Testis (tissue), 3 donors: ENCODE measurements around the gene FCER1G. TPM values are rescaled to one million over a fixed set of nuclear protein-coding genes. Genes with fewer than 3 reads are reported as not detected.

Experiments used
- DNase-seq: peaks from one replicate; pipeline ENCODE4 v3.0.0-alpha.2; 2019
- H3K27ac ChIP-seq, 2 donors: fragments of 200-600 bp; sonication (generic); one replicate each; pipeline ENCODE4 v1.5.1; 2019
- H3K27me3 ChIP-seq: fragments of 200-600 bp; sonication (generic); one replicate; pipeline ENCODE4 v1.5.1; 2019
- H3K36me3 ChIP-seq: fragments of 200-600 bp; sonication (generic); one replicate; pipeline ENCODE4 v1.5.1; 2017; ENCODE audit warnings: low read depth; ENCODE audit errors: missing control alignments
- H3K4me1 ChIP-seq: fragments of 200-600 bp; sonication (generic); one replicate; pipeline ENCODE4 v1.5.1; 2019
- H3K4me3 ChIP-seq, 2 donors: fragments of 200-600 bp; sonication (generic); one replicate each; pipeline ENCODE4 v1.5.1; 2017 to 2019
- H3K9me3 ChIP-seq: fragments of 200-600 bp; sonication (generic); one replicate; pipeline ENCODE4 v1.5.1; 2017
- CTCF ChIP-seq, 3 experiments: fragments of 450-650 bp in 2 of 3; fragments of 200-600 bp in 1 of 3; sonication (generic) in 1 of 3; IDR thresholded peaks; one replicate each; pipeline ENCODE4 v1.5.1; 2016 to 2019; ENCODE audit warnings: antibody characterized with exemption in 3 of 3, mild to moderate bottlenecking in 2 of 3, moderate library complexity in 1 of 3
- POLR2A ChIP-seq: fragments of 450-650 bp; IDR thresholded peaks from one replicate; pipeline ENCODE4 v1.6.1; 2017; ENCODE audit warnings: antibody characterized with exemption, mild to moderate bottlenecking, moderate library complexity
- WGBS, 2 donors: methylation state at CpG; one replicate each; pipeline ENCODE4 v1.1.5; 2018; 5-methylcytosine and 5-hydroxymethylcytosine counted together
- intact Hi-C: fragments of 100-400 bp; cut with DNase I; formaldehyde crosslinking; loops from one replicate; pipeline ENCODE4 v1.15.1; 2023; ENCODE audit warnings: low total_unique reads
- polyA plus RNA-seq: library from polyadenylated mRNA; stranded (reverse); fragments of 350-450 nt; fragmentation: Illumina TruSeq; extraction: RNeasy Lipid Tissue Mini Kit (QIAGEN cat#74804); gene quantifications from one replicate; pipeline ENCODE4 v1.2.3, GENCODE V29; 2014; ENCODE audit warnings: low read depth, low replicate concordance; ENCODE audit not compliant: insufficient read depth
- total RNA-seq, 2 donors: library from RNA; depleted of rRNA; stranded (reverse); fragments of >200 nt; gene quantifications; one replicate each; pipeline ENCODE4 v1.2.3, GENCODE V29; 2016

Gene FCER1G
- total and polyA plus RNA-seq, 3 donors from 2014 or later, result 2.1 to 60.9 (median 13.3) TPM

- H3K4me1 ChIP-seq, result peaks cover 63% of the 10 kb centered on the region
- H3K4me3 ChIP-seq, result peak overlapping the region; percentile 72 to 84
- intact Hi-C loops, result no loop called here
- no peaks in the 10 kb centered on the region for H3K9me3 ChIP-seq
- no peaks in the 10 kb centered on the region for H3K27me3 ChIP-seq
- TF ChIP-seq POLR2A, result no peak
- no peak for TF ChIP-seq CTCF (IDR thresholded peaks at IDR 0.05)
- no peaks in the 10 kb centered on the region for H3K36me3 ChIP-seq
- peak; percentile 74 for DNase-seq
- WGBS, 2 donors, result 3 to 10% methylated on average over 12 to 13 of the region's 13 CpGs
- H3K27ac ChIP-seq, result peak overlapping the region; percentile 99 to 100
Measured at GRCh38 chr1:161200992-161201835, 13.9 kb upstream of the FCER1G start.

- DNase-seq, result peak; percentile 100
- peaks cover 55% of the 10 kb centered on the region for H3K4me1 ChIP-seq
- 0 to 1% methylated on average over 23 to 52 of the region's 53 CpGs for WGBS, 2 donors
- TF ChIP-seq CTCF (IDR thresholded peaks at IDR 0.05) (peak in 1 of 3 experiments; percentile 14), POLR2A (no peak)
- H3K36me3 ChIP-seq, result no peaks in the 10 kb centered on the region
- H3K4me3 ChIP-seq, result peak within 1 kb of the TSS; percentile 72 to 84
- intact Hi-C loops, result no loop called here
- no peaks in the 10 kb centered on the region for H3K27me3 ChIP-seq
- peak within 1 kb of the TSS; percentile 99 to 100 for H3K27ac ChIP-seq
- H3K9me3 ChIP-seq, result no peaks in the 10 kb centered on the region
Measured at GRCh38 chr1:161201836-161202712, 13.0 kb upstream of the FCER1G start, which contains the start of gene NDUFS2. Gene NDUFS2, plus strand, starts transcription at chr1:161202367. Its CDS starts 19 bp downstream, at chr1:161202386.

- no peaks in the 10 kb centered on the region for H3K27me3 ChIP-seq
- TF ChIP-seq CTCF (IDR thresholded peaks at IDR 0.05) (no peak), POLR2A (no peak)
- no peaks in the 10 kb centered on the region for H3K36me3 ChIP-seq
- H3K4me3 ChIP-seq, result no peak overlapping the region
- H3K9me3 ChIP-seq, result no peaks in the 10 kb centered on the region
- intact Hi-C loops, result no loop called here
- peak overlapping the region in 1 of 2 donors; percentile 69 for H3K27ac ChIP-seq
- no peak for DNase-seq
- peaks cover 11% of the 10 kb centered on the region for H3K4me1 ChIP-seq
- WGBS, 2 donors, result 77 to 80% methylated on average over 12 of the region's 12 CpGs
Measured at GRCh38 chr1:161206411-161207140, 8.5 kb upstream of the FCER1G start.

GRCh38 chr1:161207173-161207572, 7.9 kb upstream of the FCER1G start:
- no peaks in the 10 kb centered on the region for H3K36me3 ChIP-seq
- WGBS, 2 donors, result 58 to 68% methylated on average over 8 of the region's 8 CpGs
- no peaks in the 10 kb centered on the region for H3K27me3 ChIP-seq
- TF ChIP-seq POLR2A (no peak), CTCF (IDR thresholded peaks at IDR 0.05) (no peak)
- H3K4me1 ChIP-seq, result peaks cover 10% of the 10 kb centered on the region
- intact Hi-C loops, result no loop called here
- H3K9me3 ChIP-seq, result no peaks in the 10 kb centered on the region
- no peak overlapping the region for H3K4me3 ChIP-seq
- peak overlapping the region in 1 of 2 donors; percentile 69 for H3K27ac ChIP-seq
- peak; percentile 41 for DNase-seq
